COLO668 (cell line): ENCODE data around the gene DNAJC10.
A peak's percentile ranks its signal among the peaks of the same experiment; 100 is the strongest.

ENCODE experiments used
- DNase-seq: peaks from one replicate; lab custom pipeline; 2025; ENCODE audit not compliant: unreplicated experiment; lab: John Stamatoyannopoulos, UW

The DNAJC10 gene

GRCh38 chr2:182784058-182784706 is 68.1 kb downstream of the DNAJC10 start:
- no peak for DNase-seq

GRCh38 chr2:182784777-182785176 is 68.7 kb downstream of the DNAJC10 start:
- DNase-seq = no peak

- no peak for DNase-seq
Measured at GRCh38 chr2:182792441-182792840, 76.4 kb downstream of the DNAJC10 start.

- DNase-seq = no peak
Measured at GRCh38 chr2:182798736-182799135, 82.7 kb downstream of the DNAJC10 start.

GRCh38 chr2:182804128-182804527 is 88.1 kb downstream of the DNAJC10 start:
- no peak for DNase-seq

- no peak for DNase-seq
Measured at GRCh38 chr2:182807319-182807718, 91.3 kb downstream of the DNAJC10 start.

- DNase-seq = no peak
Measured at GRCh38 chr2:182810087-182810486, 94.0 kb downstream of the DNAJC10 start.

- DNase-seq = no peak
Measured at GRCh38 chr2:182814380-182814779, 98.3 kb downstream of the DNAJC10 start.

- no peak for DNase-seq
Measured at GRCh38 chr2:182814804-182815203, 98.7 kb downstream of the DNAJC10 start.

- no peak for DNase-seq
Measured at GRCh38 chr2:182816866-182817265, 100.8 kb downstream of the DNAJC10 start.

- DNase-seq = no peak
Measured at GRCh38 chr2:182817558-182817957, 101.5 kb downstream of the DNAJC10 start.

- no peak for DNase-seq
Measured at GRCh38 chr2:182818501-182818900, 102.4 kb downstream of the DNAJC10 start.

GRCh38 chr2:182818925-182819324 is 102.9 kb downstream of the DNAJC10 start:
- DNase-seq = no peak

GRCh38 chr2:182819412-182819811 is 103.4 kb downstream of the DNAJC10 start:
- no peak for DNase-seq

GRCh38 chr2:182821182-182821581 is 105.1 kb downstream of the DNAJC10 start:
- no peak for DNase-seq

- DNase-seq = no peak
Measured at GRCh38 chr2:182822733-182823132, 106.7 kb downstream of the DNAJC10 start.

- peak; percentile 59 for DNase-seq
Measured at GRCh38 chr2:182824056-182824766, 108.2 kb downstream of the DNAJC10 start.

- peak; percentile 66 for DNase-seq
Measured at GRCh38 chr2:182824767-182825158, 108.7 kb downstream of the DNAJC10 start.

GRCh38 chr2:182826064-182826463 is 110.0 kb downstream of the DNAJC10 start:
- DNase-seq = no peak

- no peak for DNase-seq
Measured at GRCh38 chr2:182826496-182826895, 110.4 kb downstream of the DNAJC10 start.

- no peak for DNase-seq
Measured at GRCh38 chr2:182827182-182827879, 111.3 kb downstream of the DNAJC10 start.

GRCh38 chr2:182831101-182831500 is 115.0 kb downstream of the DNAJC10 start:
- DNase-seq = no peak
